GM12864 (cell line): ENCODE results near the gene EML3.
A peak's percentile ranks its signal among the peaks of the same experiment; 100 is the strongest.

Source experiments
- DNase-seq: peaks from one replicate; pipeline ENCODE4 v3.0.0-alpha.2; 2011; ENCODE audit warnings: low read depth
- H3K4me3 ChIP-seq: 2 replicates; pipeline ENCODE4 v1.5.1; 2011; ENCODE audit warnings: mild to moderate bottlenecking, low read depth, low read length, control low read depth
- TF ChIP-seq, protein P1 (sequence below): IDR thresholded peaks from 2 replicates; pipeline ENCODE4 v1.5.1; 2011; ENCODE audit warnings: low read depth, mild to moderate bottlenecking, moderate library complexity, low read length, control low read depth, inconsistent platforms; ENCODE audit errors: missing control alignments

EML3 gene

GRCh38 chr11:62615521-62615920, 2.9 kb upstream of the EML3 start:
- no peak for DNase-seq
- H3K4me3 ChIP-seq: no peak overlapping the region
- TF ChIP-seq, protein P1, sequence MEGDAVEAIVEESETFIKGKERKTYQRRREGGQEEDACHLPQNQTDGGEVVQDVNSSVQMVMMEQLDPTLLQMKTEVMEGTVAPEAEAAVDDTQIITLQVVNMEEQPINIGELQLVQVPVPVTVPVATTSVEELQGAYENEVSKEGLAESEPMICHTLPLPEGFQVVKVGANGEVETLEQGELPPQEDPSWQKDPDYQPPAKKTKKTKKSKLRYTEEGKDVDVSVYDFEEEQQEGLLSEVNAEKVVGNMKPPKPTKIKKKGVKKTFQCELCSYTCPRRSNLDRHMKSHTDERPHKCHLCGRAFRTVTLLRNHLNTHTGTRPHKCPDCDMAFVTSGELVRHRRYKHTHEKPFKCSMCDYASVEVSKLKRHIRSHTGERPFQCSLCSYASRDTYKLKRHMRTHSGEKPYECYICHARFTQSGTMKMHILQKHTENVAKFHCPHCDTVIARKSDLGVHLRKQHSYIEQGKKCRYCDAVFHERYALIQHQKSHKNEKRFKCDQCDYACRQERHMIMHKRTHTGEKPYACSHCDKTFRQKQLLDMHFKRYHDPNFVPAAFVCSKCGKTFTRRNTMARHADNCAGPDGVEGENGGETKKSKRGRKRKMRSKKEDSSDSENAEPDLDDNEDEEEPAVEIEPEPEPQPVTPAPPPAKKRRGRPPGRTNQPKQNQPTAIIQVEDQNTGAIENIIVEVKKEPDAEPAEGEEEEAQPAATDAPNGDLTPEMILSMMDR: no peak

GRCh38 chr11:62614275-62614674, 1.7 kb upstream of the EML3 start:
- TF ChIP-seq, protein P1: no peak
- no peak overlapping the region for H3K4me3 ChIP-seq
- no peak for DNase-seq

- H3K4me3 ChIP-seq: no peak overlapping the region
- TF ChIP-seq, protein P1: no peak
- DNase-seq: no peak
These were observed 760 bp upstream of the EML3 start for GRCh38 chr11:62613291-62613778.

DNA sequence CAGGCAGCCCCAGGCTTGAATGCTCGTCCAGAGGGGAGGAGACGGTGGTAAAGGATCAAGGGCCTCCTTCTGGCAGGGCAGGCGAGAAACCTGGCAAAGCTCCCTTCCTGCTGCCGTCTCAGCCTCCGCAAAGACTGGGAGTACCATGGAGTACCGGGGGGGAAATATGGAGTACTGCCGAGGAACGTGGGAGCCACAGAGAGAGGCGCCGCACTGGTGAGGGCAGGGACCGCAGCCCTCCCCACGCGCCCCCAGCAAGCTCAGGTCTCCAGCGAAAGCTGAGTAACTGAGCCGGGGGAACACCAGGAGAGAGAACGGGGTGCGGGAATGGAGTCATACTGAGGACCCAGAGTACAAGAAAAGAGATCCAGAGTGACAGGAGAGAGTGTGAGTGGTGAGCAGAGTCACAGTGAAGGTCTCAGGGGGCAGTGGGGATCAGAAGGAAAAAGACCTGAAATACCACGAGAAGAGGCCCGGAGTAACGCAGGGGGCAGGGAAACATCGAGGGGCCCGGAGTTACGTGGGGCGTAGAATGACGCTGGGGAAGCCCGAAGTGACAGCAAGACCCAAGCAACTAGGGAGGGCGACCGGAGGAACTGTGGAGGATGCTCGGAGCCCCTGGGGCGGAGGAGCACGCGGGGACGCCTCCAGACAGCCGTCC, 740 bp downstream of the EML3 start:
- TF ChIP-seq, protein P1: no peak
- DNase-seq: no peak
- H3K4me3 ChIP-seq: peak overlapping the region; percentile 78

DNA sequence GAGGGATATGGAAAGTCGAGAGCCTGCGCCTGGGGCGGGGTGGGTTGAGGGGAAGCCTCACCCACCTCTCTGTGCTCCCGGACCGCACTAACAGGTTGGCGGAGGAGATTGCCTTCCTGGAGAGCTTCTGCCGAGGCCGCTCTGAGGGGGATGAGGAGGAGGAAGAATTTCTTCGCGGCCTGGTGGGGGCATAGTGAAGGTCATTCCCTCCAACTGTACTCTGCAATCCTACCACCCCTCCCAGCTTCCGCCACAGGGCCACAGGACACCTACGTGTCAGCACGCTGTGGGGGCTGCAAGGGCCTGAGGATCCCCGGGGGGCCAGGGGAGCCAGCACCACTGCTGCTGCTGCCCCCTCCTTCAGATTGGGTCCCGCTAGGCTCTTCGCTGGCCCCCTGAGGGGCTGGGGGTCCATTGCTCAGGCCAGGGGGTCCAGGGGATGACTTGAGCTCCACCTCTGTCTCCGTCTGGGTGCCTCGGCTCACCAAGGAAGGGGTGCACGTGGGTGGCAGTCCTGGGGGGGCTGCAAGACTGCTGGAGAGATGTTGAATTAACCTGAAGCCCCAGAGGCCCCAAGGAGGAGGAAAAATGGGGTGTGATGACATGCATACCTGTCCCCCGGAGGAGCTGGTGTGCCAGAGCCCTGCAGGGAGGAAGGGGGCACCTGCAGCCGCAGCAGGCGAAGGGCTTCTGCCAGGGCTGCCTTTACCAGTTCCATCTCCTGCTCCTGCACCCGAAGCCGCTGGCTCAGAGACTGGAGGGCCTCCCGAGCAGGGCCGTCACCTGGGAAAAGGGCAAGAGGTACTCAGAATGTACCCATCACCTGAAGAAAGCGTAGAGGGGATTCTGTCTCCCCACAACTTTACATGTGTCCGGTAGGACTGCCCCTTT, 1.5 kb downstream of the EML3 start:
- DNase-seq: no peak
- TF ChIP-seq, protein P1: no peak
- peak overlapping the region; percentile 78 for H3K4me3 ChIP-seq

DNA sequence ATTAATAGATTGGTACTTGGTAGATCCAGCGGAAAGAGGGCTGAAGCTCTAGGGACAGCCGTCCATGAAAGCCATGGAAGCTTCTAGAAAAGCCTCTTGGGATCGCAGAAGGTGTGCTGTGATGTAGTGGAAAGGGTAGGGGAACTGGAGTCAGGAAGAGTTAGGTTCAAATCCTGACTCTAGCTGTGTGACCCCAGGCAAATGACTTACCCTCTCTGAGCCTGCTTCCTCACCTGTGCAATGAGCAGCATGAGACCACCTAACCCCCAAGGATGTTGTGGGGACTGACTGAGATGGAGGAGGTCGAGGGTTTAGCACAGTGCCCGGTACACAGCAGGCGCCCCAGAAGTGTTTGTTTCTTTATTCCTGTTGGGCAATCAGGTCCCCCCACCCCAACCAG, 2.2 kb downstream of the EML3 start:
- TF ChIP-seq, protein P1: no peak
- H3K4me3 ChIP-seq: no peak overlapping the region
- DNase-seq: no peak
